IMR-90 (cell line): ENCODE data around the gene AVPR2.

Experiments
- BHLHE40 ChIP-seq: fragments of 150-350 bp; IDR thresholded peaks from 2 replicates; pipeline ENCODE4 v1.6.1; 2016; ENCODE audit warnings: mild to moderate bottlenecking, low read depth, low read length
- CEBPB ChIP-seq: IDR thresholded peaks from 2 replicates; pipeline ENCODE4 v1.6.1; 2012; ENCODE audit warnings: low read depth, low read length, improper control_type of control experiment
- CTCF ChIP-seq: conservative IDR thresholded peaks from 2 replicates; pipeline ENCODE4 v1.5.1; 2012; ENCODE audit warnings: mild to moderate bottlenecking, low read depth, low read length, improper control_type of control experiment
- FOS ChIP-seq: fragments of 150-350 bp; IDR thresholded peaks from 2 replicates; pipeline ENCODE4 v1.6.1; 2016; ENCODE audit warnings: low read depth, low read length
- MAFK ChIP-seq: IDR thresholded peaks from 2 replicates; pipeline ENCODE4 v1.6.1; 2012; ENCODE audit warnings: low read depth, low read length, improper control_type of control experiment
- MXI1 ChIP-seq: IDR thresholded peaks from 2 replicates; pipeline ENCODE4 v1.6.1; 2012; ENCODE audit warnings: low read depth, mild to moderate bottlenecking, low read length, moderate library complexity, borderline replicate concordance
- NFE2L2 ChIP-seq: fragments of 150-350 bp; IDR thresholded peaks from 2 replicates; pipeline ENCODE4 v1.6.1; 2016; ENCODE audit warnings: low read depth, mild to moderate bottlenecking, low read length
- POLR2A ChIP-seq: IDR thresholded peaks from 2 replicates; pipeline ENCODE4 v1.6.1; 2012; ENCODE audit warnings: mild to moderate bottlenecking, low read depth, low read length
- RCOR1 ChIP-seq: IDR thresholded peaks from 2 replicates; pipeline ENCODE4 v1.6.1; 2012; ENCODE audit warnings: mild to moderate bottlenecking, low read length, improper control_type of control experiment; ENCODE audit not compliant: insufficient replicate concordance
- RFX5 ChIP-seq: IDR thresholded peaks from 2 replicates; pipeline ENCODE4 v1.8.0; 2012; ENCODE audit warnings: low read depth, mild to moderate bottlenecking, low read length, moderate library complexity
- SMC3 ChIP-seq: fragments of 150-350 bp; IDR thresholded peaks from 2 replicates; pipeline ENCODE4 v1.6.1; 2016; ENCODE audit warnings: low read depth, mild to moderate bottlenecking, antibody characterized with exemption, low read length, moderate library complexity
- TF ChIP-seq, protein P1 (sequence below): fragments of 150-350 bp; IDR thresholded peaks from 2 replicates; pipeline ENCODE4 v1.6.1; 2016; ENCODE audit warnings: low read depth, mild to moderate bottlenecking, low read length, moderate library complexity, borderline replicate concordance
- TF ChIP-seq, protein P2 (sequence below): fragments of 150-350 bp; IDR thresholded peaks from 2 replicates; pipeline ENCODE4 v1.6.1; 2017; ENCODE audit warnings: mild to moderate bottlenecking, antibody characterized with exemption, low read length, low read depth

DNA sequence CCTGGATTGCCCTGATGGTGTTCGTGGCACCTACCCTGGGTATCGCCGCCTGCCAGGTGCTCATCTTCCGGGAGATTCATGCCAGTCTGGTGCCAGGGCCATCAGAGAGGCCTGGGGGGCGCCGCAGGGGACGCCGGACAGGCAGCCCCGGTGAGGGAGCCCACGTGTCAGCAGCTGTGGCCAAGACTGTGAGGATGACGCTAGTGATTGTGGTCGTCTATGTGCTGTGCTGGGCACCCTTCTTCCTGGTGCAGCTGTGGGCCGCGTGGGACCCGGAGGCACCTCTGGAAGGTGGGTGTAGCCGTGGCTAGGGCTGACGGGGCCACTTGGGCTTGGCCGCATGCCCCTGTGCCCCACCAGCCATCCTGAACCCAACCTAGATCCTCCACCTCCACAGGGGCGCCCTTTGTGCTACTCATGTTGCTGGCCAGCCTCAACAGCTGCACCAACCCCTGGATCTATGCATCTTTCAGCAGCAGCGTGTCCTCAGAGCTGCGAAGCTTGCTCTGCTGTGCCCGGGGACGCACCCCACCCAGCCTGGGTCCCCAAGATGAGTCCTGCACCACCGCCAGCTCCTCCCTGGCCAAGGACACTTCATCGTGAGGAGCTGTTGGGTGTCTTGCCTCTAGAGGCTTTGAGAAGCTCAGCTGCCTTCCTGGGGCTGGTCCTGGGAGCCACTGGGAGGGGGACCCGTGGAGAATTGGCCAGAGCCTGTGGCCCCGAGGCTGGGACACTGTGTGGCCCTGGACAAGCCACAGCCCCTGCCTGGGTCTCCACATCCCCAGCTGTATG, 1.8 kb downstream of the AVPR2 start:
- TF ChIP-seq POLR2A (no peak), CTCF (no peak), FOS (no peak), NFE2L2 (no peak), SMC3 (no peak), CEBPB (no peak), RFX5 (no peak), BHLHE40 (no peak), MXI1 (no peak), MAFK (no peak), RCOR1 (no peak)
- TF ChIP-seq, protein P1, sequence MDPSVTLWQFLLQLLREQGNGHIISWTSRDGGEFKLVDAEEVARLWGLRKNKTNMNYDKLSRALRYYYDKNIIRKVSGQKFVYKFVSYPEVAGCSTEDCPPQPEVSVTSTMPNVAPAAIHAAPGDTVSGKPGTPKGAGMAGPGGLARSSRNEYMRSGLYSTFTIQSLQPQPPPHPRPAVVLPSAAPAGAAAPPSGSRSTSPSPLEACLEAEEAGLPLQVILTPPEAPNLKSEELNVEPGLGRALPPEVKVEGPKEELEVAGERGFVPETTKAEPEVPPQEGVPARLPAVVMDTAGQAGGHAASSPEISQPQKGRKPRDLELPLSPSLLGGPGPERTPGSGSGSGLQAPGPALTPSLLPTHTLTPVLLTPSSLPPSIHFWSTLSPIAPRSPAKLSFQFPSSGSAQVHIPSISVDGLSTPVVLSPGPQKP = no peak
- TF ChIP-seq, protein P2, sequence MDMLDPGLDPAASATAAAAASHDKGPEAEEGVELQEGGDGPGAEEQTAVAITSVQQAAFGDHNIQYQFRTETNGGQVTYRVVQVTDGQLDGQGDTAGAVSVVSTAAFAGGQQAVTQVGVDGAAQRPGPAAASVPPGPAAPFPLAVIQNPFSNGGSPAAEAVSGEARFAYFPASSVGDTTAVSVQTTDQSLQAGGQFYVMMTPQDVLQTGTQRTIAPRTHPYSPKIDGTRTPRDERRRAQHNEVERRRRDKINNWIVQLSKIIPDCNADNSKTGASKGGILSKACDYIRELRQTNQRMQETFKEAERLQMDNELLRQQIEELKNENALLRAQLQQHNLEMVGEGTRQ = no peak
